Bronchial epithelial cell (primary cell): ENCODE results near the gene C9orf50. TPM values are rescaled to one million over a fixed set of nuclear protein-coding genes. Genes with fewer than 3 reads are reported as not detected.
"Not testable (repeated sequence)": the region's sequence is repeated elsewhere in the genome, so short reads cannot be mapped to it uniquely, and the experiment has no call there.

ENCODE experiments used
- DNase-seq: peaks from one replicate; pipeline ENCODE4 v3.0.0-alpha.2; 2010; ENCODE audit warnings: low read depth
- FAIRE-seq: peaks from 2 replicates; lab custom pipeline; 2011; peaks lifted over from hg19 to GRCh38; lab: Jason Lieb, UNC
- H3K27me3 ChIP-seq: 2 replicates; pipeline ENCODE4 v1.5.1; 2011; ENCODE audit warnings: low read length; ENCODE audit not compliant: control insufficient read depth, insufficient read depth
- H3K36me3 ChIP-seq: 2 replicates; pipeline ENCODE4 v1.5.1; 2011; ENCODE audit warnings: low read length; ENCODE audit not compliant: control insufficient read depth, insufficient read depth
- H3K4me3 ChIP-seq: 2 replicates; pipeline ENCODE4 v1.5.1; 2011; ENCODE audit warnings: mild to moderate bottlenecking, low read depth, low read length, control low read depth
- CTCF ChIP-seq: IDR thresholded peaks from 2 replicates; pipeline ENCODE4 v1.5.1; 2011; ENCODE audit warnings: mild to moderate bottlenecking, moderate library complexity, low read length, control low read depth, inconsistent platforms; ENCODE audit not compliant: insufficient read depth, severe bottlenecking
- total RNA-seq: library from RNA; depleted of rRNA; stranded (reverse); fragments of >200 nt; gene quantifications from 2 replicates; pipeline ENCODE4 v1.2.1, GENCODE V29; 2014

C9orf50 gene
- total RNA-seq, 1 donor from 2014 or later = not detected

GRCh38 chr9:129666575-129666974 lies 45.7 kb upstream of the C9orf50 start:
- no peak overlapping the region for H3K4me3 ChIP-seq

GRCh38 chr9:129665814-129666520 lies 45.1 kb upstream of the C9orf50 start:
- Histone ChIP-seq H3K27me3 (peaks cover 31% of the 10 kb centered on the region), H3K4me3 (no peak overlapping the region), H3K36me3 (no peaks in the 10 kb centered on the region)
- FAIRE-seq (no peak), DNase-seq (no peak)
- no peak for TF ChIP-seq CTCF

More at GRCh38 chr9:129666575-129666974, 45.7 kb upstream of the C9orf50 start:
- FAIRE-seq = no peak
- no peak for TF ChIP-seq CTCF
- Histone ChIP-seq H3K36me3 (no peaks in the 10 kb centered on the region), H3K27me3 (peaks cover 31% of the 10 kb centered on the region)
- DNase-seq = no peak

GRCh38 chr9:129665389-129665775 lies 44.5 kb upstream of the C9orf50 start, which contains the start of gene PRRX2:
Gene PRRX2 (plus strand): TSS chr9:129665647. CDS start chr9:129665868, 221 bp downstream.
- TF ChIP-seq CTCF = no peak
- peaks cover 31% of the 10 kb centered on the region for H3K27me3 ChIP-seq
- DNase-seq (no peak), FAIRE-seq (no peak)
- H3K4me3 ChIP-seq = no peak within 1 kb of the TSS
- H3K36me3 ChIP-seq = no peaks in the 10 kb centered on the region

GRCh38 chr9:129664746-129665388 lies 44.0 kb upstream of the C9orf50 start:
- no peaks in the 10 kb centered on the region for H3K36me3 ChIP-seq
- no peak for TF ChIP-seq CTCF
- no peak overlapping the region for H3K4me3 ChIP-seq
- DNase-seq (no peak), FAIRE-seq (no peak)
- H3K27me3 ChIP-seq = peaks cover 31% of the 10 kb centered on the region

- not testable (repeated sequence) for H3K4me3 ChIP-seq, FAIRE-seq
- peaks cover 22% of the 10 kb centered on the region for H3K27me3 ChIP-seq
These were observed 41.3 kb upstream of the C9orf50 start for GRCh38 chr9:129662239-129662638.

GRCh38 chr9:129661029-129661428 lies 40.1 kb upstream of the C9orf50 start:
- H3K27me3 ChIP-seq = peaks cover 12% of the 10 kb centered on the region
- H3K4me3 ChIP-seq = no peak overlapping the region
- FAIRE-seq (no peak), DNase-seq (no peak)
- H3K36me3 ChIP-seq = no peaks in the 10 kb centered on the region
- TF ChIP-seq CTCF = no peak

More at GRCh38 chr9:129662239-129662638, 41.3 kb upstream of the C9orf50 start:
- not testable (repeated sequence) for H3K36me3 ChIP-seq, DNase-seq
